Activated CD8-positive, alpha-beta T cell treated with anti-CD3 and anti-CD28 coated beads for 36 hours (primary cell): ENCODE data around the gene KCNQ5. TPM values are rescaled to one million over a fixed set of nuclear protein-coding genes. Genes with fewer than 3 reads are reported as not detected.

Experiments
- ATAC-seq: fragments of 200-7000 bp; cut with Tn5 transposase; one replicate; pipeline ENCODE4 v1.10.0; 2021; ENCODE audit warnings: mild to moderate bottlenecking, moderate library complexity
- CTCF ChIA-PET: fragments of 350-600 bp; sonication (Branson Sonifier 250); formaldehyde crosslinking; loops from one replicate; lab custom pipeline; 2021; ENCODE audit warnings: antibody characterized with exemption; lab: Charles Lee
- POLR2A ChIA-PET: fragments of 350-600 bp; sonication (Branson Sonifier 250); formaldehyde crosslinking; loops from one replicate; lab custom pipeline; 2021; ENCODE audit warnings: antibody characterized with exemption; lab: Charles Lee
- DNase-seq: peaks from one replicate; pipeline ENCODE4 v3.0.0-alpha.2; 2020
- H3K27ac Mint-ChIP-seq: one replicate; pipeline ENCODE4 v1.8.0; 2021; ENCODE audit warnings: mild to moderate bottlenecking, mixed read lengths
- H3K27me3 Mint-ChIP-seq: one replicate; pipeline ENCODE4 v1.8.0; 2021; ENCODE audit warnings: mixed read lengths
- H3K36me3 Mint-ChIP-seq: one replicate; pipeline ENCODE4 v1.8.0; 2021; ENCODE audit warnings: low read depth, mixed read lengths
- H3K4me1 Mint-ChIP-seq: one replicate; pipeline ENCODE4 v1.8.0; 2021; ENCODE audit warnings: low read depth, mixed read lengths
- H3K4me3 Mint-ChIP-seq: one replicate; pipeline ENCODE4 v1.8.0; 2021; ENCODE audit warnings: mild to moderate bottlenecking, moderate library complexity, mixed read lengths
- H3K9me3 Mint-ChIP-seq: one replicate; pipeline ENCODE4 v1.8.0; 2021; ENCODE audit warnings: mixed read lengths
- CTCF ChIP-seq: fragments of 200-600 bp; IDR thresholded peaks from one replicate; pipeline ENCODE4 v1.8.0; 2022; ENCODE audit warnings: antibody characterized with exemption, mild to moderate bottlenecking
- intact Hi-C: fragments of 100-400 bp; cut with micrococcal nuclease; formaldehyde crosslinking; loops from one replicate; pipeline ENCODE4 v1.10.0; 2022
- total RNA-seq, 2 experiments: library from RNA; stranded (reverse); gene quantifications; one replicate each; pipeline ENCODE4 v1.2.3, GENCODE V29; 2021

Gene KCNQ5
- total RNA-seq, 2 experiments from 2014 or later, result 14.6 to 14.9 TPM

- Mint-ChIP-seq H3K27ac (peak overlapping the region; percentile 98), H3K4me1 (peaks cover 50% of the 10 kb centered on the region), H3K9me3 (no peaks in the 10 kb centered on the region), H3K4me3 (peak overlapping the region; percentile 96), H3K27me3 (no peaks in the 10 kb centered on the region), H3K36me3 (peaks cover 2% of the 10 kb centered on the region)
- TF ChIP-seq CTCF, result no peak
- DNase-seq (peak; percentile 98), ATAC-seq (peak; percentile 77)
- ChIA-PET CTCF (interaction anchor here (0.7 to 5.9 kb wide), 16 partner anchors 21 to 707 kb away, joined by 3 to 151 read pairs (median 4); no protein-coding TSS in a partner anchor), POLR2A (interaction anchor here (0.6 to 5.0 kb wide), 10 partner anchors 8 to 902 kb away, joined by 3 to 24 read pairs (median 4); no protein-coding TSS in a partner anchor)
- intact Hi-C loops, result loop anchor here (5.0 to 10.0 kb wide), 2 partner anchors 122 to 205 kb away; no protein-coding TSS in a partner anchor
These were observed 1.8 kb upstream of the KCNQ5 start for GRCh38 chr6:72619883-72620696.

GRCh38 chr6:72620871-72621290, 983 bp upstream of the KCNQ5 start:
- ATAC-seq (no peak), DNase-seq (peak; percentile 30)
- ChIA-PET CTCF (interaction anchor here (1.2 to 2.2 kb wide), 7 partner anchors 13 to 706 kb away, joined by 3 to 6 read pairs (median 4); no protein-coding TSS in a partner anchor), POLR2A (interaction anchor here (0.7 to 5.0 kb wide), 7 partner anchors 9 to 901 kb away, joined by 3 to 24 read pairs (median 3); partner anchors contain the start of gene CGAS)
- Mint-ChIP-seq H3K27me3 (no peaks in the 10 kb centered on the region), H3K27ac (peak overlapping the region; percentile 98), H3K36me3 (peaks cover 4% of the 10 kb centered on the region), H3K4me1 (peaks cover 58% of the 10 kb centered on the region), H3K9me3 (no peaks in the 10 kb centered on the region), H3K4me3 (peak overlapping the region; percentile 96)
- no peak for TF ChIP-seq CTCF
- intact Hi-C loops, result loop anchor here (5.0 to 10.0 kb wide), 2 partner anchors 121 to 204 kb away; no protein-coding TSS in a partner anchor

GRCh38 chr6:72622094-72622940, 453 bp downstream of the KCNQ5 start:
- Mint-ChIP-seq H3K36me3 (peaks cover 9% of the 10 kb centered on the region), H3K4me1 (peaks cover 60% of the 10 kb centered on the region), H3K9me3 (no peaks in the 10 kb centered on the region), H3K4me3 (peak overlapping the region; percentile 96), H3K27me3 (no peaks in the 10 kb centered on the region), H3K27ac (peak overlapping the region; percentile 98)
- ChIA-PET CTCF (interaction anchor here (0.9 to 1.3 kb wide), 2 partner anchors 12 to 103 kb away, joined by 3 to 4 read pairs; no protein-coding TSS in a partner anchor), POLR2A (interaction anchor here (0.8 to 5.0 kb wide), 6 partner anchors 12 to 1334 kb away, joined by 3 to 24 read pairs (median 3); partner anchors contain the start of genes CGAS and OGFRL1)
- intact Hi-C loops, result loop anchor here (5.0 to 10.0 kb wide), 2 partner anchors 120 to 202 kb away; no protein-coding TSS in a partner anchor
- TF ChIP-seq CTCF, result peak; percentile 35
- DNase-seq, result peak; percentile 73
- ATAC-seq, result peak; percentile 13

- intact Hi-C loops, result loop anchor here (2.0 to 10.0 kb wide), 3 partner anchors 25 to 201 kb away; no protein-coding TSS in a partner anchor
- ATAC-seq (no peak), DNase-seq (no peak)
- no peak for TF ChIP-seq CTCF
- ChIA-PET POLR2A (interaction anchor here (0.7 to 5.0 kb wide), 2 partner anchors 25 to 417 kb away, joined by 3 to 24 read pairs; no protein-coding TSS in a partner anchor), CTCF (interaction anchor here (0.6 kb wide), 1 partner anchor 65 kb away, joined by 3 read pairs; no protein-coding TSS in a partner anchor)
- peak overlapping the region; percentile 96 for H3K4me3 Mint-ChIP-seq
- H3K27me3 Mint-ChIP-seq, result no peaks in the 10 kb centered on the region
- peaks cover 9% of the 10 kb centered on the region for H3K36me3 Mint-ChIP-seq
- no peaks in the 10 kb centered on the region for H3K9me3 Mint-ChIP-seq
- H3K27ac Mint-ChIP-seq, result peak overlapping the region; percentile 98
- H3K4me1 Mint-ChIP-seq, result peaks cover 53% of the 10 kb centered on the region
These were observed 1.9 kb downstream of the KCNQ5 start for GRCh38 chr6:72623808-72624207.
